Lung (tissue), 12 donors: ENCODE results near the gene EEF1AKMT1. TPM values are rescaled to one million over a fixed set of nuclear protein-coding genes. Genes with fewer than 3 reads are reported as not detected.

Experiments used
- ATAC-seq: fragments of 200-7000 bp; cut with Tn5 transposase; one replicate; pipeline ENCODE4 v1.9.1; 2020; ENCODE audit warnings: moderate number of reproducible peaks; ENCODE audit not compliant: insufficient read depth, low FRiP score
- DNase-seq, 3 donors: peaks; one replicate each; pipeline ENCODE4 v3.0.0-alpha.2; 2013 to 2017
- H3K27ac ChIP-seq, 2 donors: one replicate each; pipeline ENCODE4 v1.5.1; 2013; ENCODE audit warnings: mild to moderate bottlenecking in 2 of 2, moderate library complexity in 2 of 2, control low read depth in 1 of 2, inconsistent platforms in 1 of 2, low read depth in 1 of 2, low read length in 1 of 2
- H3K27me3 ChIP-seq, 3 donors: one replicate each; pipeline ENCODE4 v1.5.1; 2013; ENCODE audit warnings: low read length in 2 of 3; ENCODE audit not compliant: control insufficient read depth in 3 of 3, insufficient read depth in 3 of 3
- H3K36me3 ChIP-seq, 4 donors: one replicate each; pipeline ENCODE4 v1.5.1; 2013; ENCODE audit warnings: low read length in 4 of 4, mild to moderate bottlenecking in 1 of 4, moderate library complexity in 1 of 4; ENCODE audit not compliant: control insufficient read depth in 4 of 4, insufficient read depth in 4 of 4
- H3K4me1 ChIP-seq, 5 donors: one replicate each; pipeline ENCODE4 v1.5.1; 2013; ENCODE audit warnings: low read length in 5 of 5, mild to moderate bottlenecking in 2 of 5, moderate library complexity in 1 of 5; ENCODE audit not compliant: control insufficient read depth in 5 of 5, insufficient read depth in 5 of 5
- H3K4me3 ChIP-seq: one replicate; pipeline ENCODE4 v1.5.1; 2013; ENCODE audit warnings: mild to moderate bottlenecking, control low read depth, moderate library complexity
- H3K9ac ChIP-seq, 2 donors: one replicate each; pipeline ENCODE4 v1.5.1; 2013; ENCODE audit warnings: low read length in 2 of 2, control low read depth in 1 of 2; ENCODE audit not compliant: insufficient read depth in 1 of 2
- H3K9me3 ChIP-seq, 4 donors: one replicate each; pipeline ENCODE4 v1.5.1; 2013; ENCODE audit warnings: low read length in 3 of 4, mild to moderate bottlenecking in 1 of 4, moderate library complexity in 1 of 4; ENCODE audit not compliant: control insufficient read depth in 4 of 4, insufficient read depth in 3 of 4
- CTCF ChIP-seq: IDR thresholded peaks from 2 replicates; pipeline ENCODE4 v1.5.1; 2012; ENCODE audit warnings: mild to moderate bottlenecking; ENCODE audit errors: control extremely low read depth, extremely low read depth
- WGBS, 2 donors: extraction: QIAGEN DNeasy Blood & Tissue Kit; methylation state at CpG; one replicate each; pipeline ENCODE4 v1.1.7; 2013; 5-methylcytosine and 5-hydroxymethylcytosine counted together
- polyA plus RNA-seq, 2 donors: library from polyadenylated mRNA; stranded (reverse); fragments of 200-250 nt; gene quantifications; one replicate each; pipeline ENCODE4 v1.2.1, GENCODE V29; 2013
- total RNA-seq, 2 donors: library from RNA; depleted of rRNA in 1 of 2; stranded (reverse); fragments of >200 nt in 1 of 2; gene quantifications; one replicate each; pipeline ENCODE4 v1.2.1, GENCODE V29; 2014 to 2021
- donor health status: control.
- donor health status: control.
- donor health status: Bipolar disorder and iron deficiency.
- donor health status: healthy.
- donor health status: DM: yes; HTN: yes; CAD: no.

Gene EEF1AKMT1
- total and polyA plus RNA-seq, 4 donors = 6.7 to 14.7 (median 11.5) TPM

- no peaks in the 10 kb centered on the region for H3K36me3 ChIP-seq
- ATAC-seq = no peak
- 82 to 86% methylated on average over 13 of the region's 13 CpGs for WGBS, 2 donors
- H3K4me3 ChIP-seq = no peak overlapping the region
- DNase-seq = no peak
- TF ChIP-seq CTCF = no peak
- H3K9me3 ChIP-seq = peaks cover 0 to 2% (median 0%) of the 10 kb centered on the region in 4 donors
- peaks cover 0 to 9% (median 0%) of the 10 kb centered on the region in 3 donors for H3K27me3 ChIP-seq
- H3K27ac ChIP-seq = no peak overlapping the region
- peaks cover 0 to 12% (median 2%) of the 10 kb centered on the region in 5 donors for H3K4me1 ChIP-seq
- no peak overlapping the region for H3K9ac ChIP-seq
Measured at GRCh38 chr13:20719783-20720182, 54.0 kb downstream of the EEF1AKMT1 start.

DNA sequence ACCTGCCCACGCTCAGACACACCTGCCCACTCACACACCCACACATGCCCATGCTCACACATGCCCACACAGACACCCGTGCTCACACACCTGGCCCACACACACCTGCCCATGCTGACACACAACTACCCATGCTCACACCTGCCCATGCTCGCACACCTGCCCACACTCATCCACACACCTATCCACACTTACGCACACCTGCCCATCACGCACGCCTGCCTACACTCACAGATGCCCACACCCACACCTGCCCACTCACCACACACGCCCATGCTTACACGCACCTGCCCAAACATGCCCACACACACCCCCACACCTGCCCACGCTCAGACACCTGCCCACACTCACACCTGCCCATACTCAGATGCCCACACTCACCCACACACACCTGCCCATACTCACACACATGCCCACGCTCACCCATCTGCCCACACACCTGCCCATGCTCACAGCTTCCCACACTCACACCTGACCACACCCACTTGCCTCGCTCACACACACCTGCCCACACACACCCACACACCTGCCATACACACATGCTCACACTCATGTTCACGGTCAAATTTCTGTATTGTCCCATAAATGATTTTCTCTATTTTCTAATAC, 54.7 kb downstream of the EEF1AKMT1 start:
- Histone ChIP-seq H3K27me3 (peaks cover 0 to 9% (median 0%) of the 10 kb centered on the region in 3 donors), H3K4me1 (peaks cover 0 to 19% (median 9%) of the 10 kb centered on the region in 5 donors), H3K4me3 (no peak overlapping the region), H3K9me3 (peaks cover 0 to 2% (median 0%) of the 10 kb centered on the region in 4 donors), H3K36me3 (no peaks in the 10 kb centered on the region), H3K27ac (no peak overlapping the region), H3K9ac (no peak overlapping the region)
- DNase-seq (no peak), ATAC-seq (no peak)
- no peak for TF ChIP-seq CTCF
- WGBS, 2 donors = 91 to 96% methylated on average over 12 of the region's 12 CpGs

- DNase-seq = no peak
- H3K9ac ChIP-seq = no peak overlapping the region
- H3K4me3 ChIP-seq = no peak overlapping the region
- TF ChIP-seq CTCF = no peak
- peaks cover 0 to 22% (median 9%) of the 10 kb centered on the region in 5 donors for H3K4me1 ChIP-seq
- WGBS, 2 donors = 93 to 97% methylated on average over 44 of the region's 44 CpGs
- H3K27me3 ChIP-seq = peaks cover 0 to 9% (median 0%) of the 10 kb centered on the region in 3 donors
- no peak for ATAC-seq
- no peaks in the 10 kb centered on the region for H3K36me3 ChIP-seq
- H3K9me3 ChIP-seq = peaks cover 0 to 2% (median 0%) of the 10 kb centered on the region in 4 donors
- no peak overlapping the region for H3K27ac ChIP-seq
Measured at GRCh38 chr13:20717581-20718542, 55.9 kb downstream of the EEF1AKMT1 start.
